GM21390 (cell line): ENCODE results near the gene LRFN3.
"Not testable (repeated sequence)": the region's sequence is repeated elsewhere in the genome, so short reads cannot be mapped to it uniquely, and the experiment has no call there.

Experiments
- ATAC-seq: cut with Tn5 transposase; IDR thresholded peaks from one replicate; pipeline ENCODE4 v1.9.1; 2021; ENCODE audit not compliant: unreplicated experiment

The LRFN3 gene

GRCh38 chr19:35963514-35963913, 27.3 kb downstream of the LRFN3 start:
- ATAC-seq: no peak

- no peak for ATAC-seq
Observed at GRCh38 chr19:35966771-35967170, 30.6 kb downstream of the LRFN3 start.

GRCh38 chr19:35973487-35973886, 37.3 kb downstream of the LRFN3 start:
- ATAC-seq: no peak

GRCh38 chr19:35975608-35976214, 39.5 kb downstream of the LRFN3 start:
- ATAC-seq: no peak

GRCh38 chr19:35977446-35978222, 41.5 kb downstream of the LRFN3 start:
- ATAC-seq: no peak

- ATAC-seq: no peak
Observed at GRCh38 chr19:35978271-35978670, 42.1 kb downstream of the LRFN3 start.

- ATAC-seq: no peak
Observed at GRCh38 chr19:35978832-35979365, 42.7 kb downstream of the LRFN3 start.

- not testable (repeated sequence) for ATAC-seq
Observed at GRCh38 chr19:35980997-35981396, 44.8 kb downstream of the LRFN3 start.

- no peak for ATAC-seq
Observed at GRCh38 chr19:35983177-35983576, 47.0 kb downstream of the LRFN3 start.

- no peak for ATAC-seq
Observed at GRCh38 chr19:35986111-35986510, 49.9 kb downstream of the LRFN3 start.

- ATAC-seq: no peak
Observed at GRCh38 chr19:35986664-35987570, 50.7 kb downstream of the LRFN3 start.

GRCh38 chr19:35987571-35987896, 51.4 kb downstream of the LRFN3 start:
- no peak for ATAC-seq

GRCh38 chr19:35988824-35989223, 52.6 kb downstream of the LRFN3 start:
- ATAC-seq: no peak

- ATAC-seq: no peak
Observed at GRCh38 chr19:35990156-35990555, 54.0 kb downstream of the LRFN3 start.

GRCh38 chr19:35990771-35991730, 54.9 kb downstream of the LRFN3 start:
- ATAC-seq: no peak

GRCh38 chr19:35991731-35992450, 55.7 kb downstream of the LRFN3 start:
- ATAC-seq: no peak

- ATAC-seq: no peak
Observed at GRCh38 chr19:35992907-35993765, 57.0 kb downstream of the LRFN3 start.

- ATAC-seq: no peak
Observed at GRCh38 chr19:35993923-35994598, 57.9 kb downstream of the LRFN3 start.
